Ectodermal cell (in vitro differentiated cells): Measurements from ENCODE around the gene SYMPK.

ENCODE experiments used
- H3K27ac ChIP-seq: 2 replicates; pipeline ENCODE4 v1.7.0; 2013; ENCODE audit warnings: mild to moderate bottlenecking, low read depth, low read length; ENCODE audit not compliant: insufficient read depth, poor library complexity, severe bottlenecking
- H3K27me3 ChIP-seq: 2 replicates; pipeline ENCODE4 v1.7.0; 2013; ENCODE audit warnings: mild to moderate bottlenecking, low read length; ENCODE audit not compliant: insufficient read depth, control insufficient read depth, poor library complexity, severe bottlenecking
- H3K36me3 ChIP-seq: one replicate; pipeline ENCODE4 v1.7.0; 2013; ENCODE audit warnings: low read length; ENCODE audit not compliant: control insufficient read depth, insufficient read depth
- H3K4me1 ChIP-seq: one replicate; pipeline ENCODE4 v1.7.0; 2013; ENCODE audit warnings: low read length; ENCODE audit not compliant: control insufficient read depth, insufficient read depth
- H3K4me3 ChIP-seq: 2 replicates; pipeline ENCODE4 v1.7.0; 2013; ENCODE audit warnings: low read depth, low read length, control low read depth; ENCODE audit not compliant: insufficient read depth
- H3K9me3 ChIP-seq: 2 replicates; pipeline ENCODE4 v1.7.0; 2013; ENCODE audit warnings: mild to moderate bottlenecking, low read length, moderate library complexity; ENCODE audit not compliant: control insufficient read depth
- WGBS, 2 experiments: methylation state at CpG; one replicate each; pipeline ENCODE4 v1.1.7; 2013; ENCODE audit warnings: missing lambda C conversion rate in 2 of 2; 5-methylcytosine and 5-hydroxymethylcytosine counted together

SYMPK gene

DNA sequence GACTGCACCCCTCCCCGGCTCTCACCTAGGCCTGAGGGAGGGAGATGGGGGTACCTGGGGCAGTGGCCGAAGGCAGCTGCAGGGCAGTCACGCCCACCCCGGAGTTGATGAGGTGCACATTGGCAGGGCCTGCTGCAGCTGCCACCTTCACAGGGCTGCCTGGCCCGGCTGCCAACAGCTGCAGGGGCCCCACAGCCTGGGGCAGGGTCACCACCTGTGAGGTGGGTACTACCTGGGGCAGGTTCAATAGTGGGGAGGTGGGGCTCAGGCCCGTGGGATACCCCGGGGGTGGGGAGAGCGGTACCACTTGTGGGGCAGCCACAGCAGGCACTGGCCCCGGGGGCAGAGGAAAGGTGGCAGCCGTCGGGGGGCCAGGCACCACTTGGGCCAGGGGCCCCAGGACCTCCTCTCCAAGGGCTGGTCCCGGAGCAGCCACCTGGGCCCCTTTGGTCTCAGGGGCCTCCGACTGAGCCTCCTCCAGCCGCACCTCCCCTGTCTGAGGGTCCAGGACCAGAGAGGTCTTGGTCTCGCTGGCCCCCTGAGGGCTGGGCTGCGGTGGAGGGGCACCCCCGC, 96.6 kb downstream of the SYMPK start:
- H3K4me1 ChIP-seq: peaks cover 32% of the 10 kb centered on the region
- peak overlapping the region; percentile 92 for H3K4me3 ChIP-seq
- no peaks in the 10 kb centered on the region for H3K27me3 ChIP-seq
- no peak overlapping the region for H3K27ac ChIP-seq
- no peaks in the 10 kb centered on the region for H3K9me3 ChIP-seq
- 84 to 86% methylated on average over 17 of the region's 17 CpGs for WGBS, 2 experiments
- no peaks in the 10 kb centered on the region for H3K36me3 ChIP-seq

DNA sequence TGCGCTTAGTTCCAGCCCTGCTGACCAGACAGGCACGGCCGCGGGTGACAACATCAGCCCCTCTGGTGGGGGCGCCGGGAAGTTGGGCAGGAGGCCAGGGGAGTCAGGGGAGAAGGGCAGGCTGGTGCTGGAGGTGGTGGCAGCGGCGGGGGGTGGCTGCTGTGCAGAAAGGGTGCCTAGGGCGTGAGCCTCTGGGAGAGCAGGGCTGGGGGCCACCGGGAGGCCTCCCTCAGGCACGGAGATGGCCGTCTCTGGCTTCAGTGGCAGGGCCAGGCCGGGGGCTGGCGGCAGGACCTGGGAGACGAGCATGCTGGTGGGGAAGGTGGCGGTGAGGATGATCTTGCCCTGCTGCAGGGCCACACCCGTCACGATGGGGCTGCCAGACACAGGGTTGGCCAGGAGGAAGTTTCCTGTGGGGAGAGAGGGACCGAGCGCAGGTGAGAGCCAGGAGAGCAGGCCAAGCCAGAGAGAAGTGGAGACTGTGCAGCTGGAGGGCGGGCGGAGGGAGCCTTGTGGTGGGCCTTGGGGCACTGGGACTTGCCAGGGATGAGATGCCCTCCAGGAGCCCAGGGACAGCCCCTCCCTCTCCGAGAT, 97.1 kb downstream of the SYMPK start:
- Histone ChIP-seq H3K9me3 (no peaks in the 10 kb centered on the region), H3K27me3 (no peaks in the 10 kb centered on the region), H3K36me3 (no peaks in the 10 kb centered on the region), H3K4me1 (peaks cover 32% of the 10 kb centered on the region), H3K27ac (no peak overlapping the region), H3K4me3 (no peak overlapping the region)
- 88 to 89% methylated on average over 23 of the region's 23 CpGs for WGBS, 2 experiments
